CD14-positive monocyte (primary cell): Measurements from ENCODE around the gene DOCK10. TPM values are rescaled to one million over a fixed set of nuclear protein-coding genes. Genes with fewer than 3 reads are reported as not detected.
A peak's percentile ranks its signal among the peaks of the same experiment; 100 is the strongest.

Experiments used
- DNase-seq, 3 donors: peaks; one replicate each; pipeline ENCODE4 v3.0.0-alpha.2; 2011 to 2022
- H2AFZ ChIP-seq: 2 replicates; pipeline ENCODE4 v1.6.0; 2012; ENCODE audit warnings: mild to moderate bottlenecking, low read depth, low read length, inconsistent platforms; ENCODE audit not compliant: insufficient read depth, poor library complexity, severe bottlenecking
- H3K27ac ChIP-seq, 2 donors: 1 replicate in 1 of 2; 2 replicates in 1 of 2; pipeline ENCODE4 v1.5.1; 2012 to 2013; ENCODE audit warnings: low read length in 2 of 2, control low read depth in 1 of 2, inconsistent platforms in 1 of 2, low read depth in 1 of 2, mild to moderate bottlenecking in 1 of 2
- H3K27me3 ChIP-seq, 2 donors: one replicate each; pipeline versions ENCODE4 v1.6.0 to v1.6.1; 2011 to 2013; ENCODE audit warnings: low read length in 2 of 2; ENCODE audit not compliant: control insufficient read depth in 2 of 2, insufficient read depth in 2 of 2
- H3K36me3 ChIP-seq, 2 donors: replicated peaks in 1 of 2; 1 replicate in 1 of 2; 2 replicates in 1 of 2; pipeline versions ENCODE4 v1.5.1 to v1.6.1; 2012 to 2013; ENCODE audit warnings: low read length in 2 of 2, control low read depth in 1 of 2, inconsistent platforms in 1 of 2, mild to moderate bottlenecking in 1 of 2; ENCODE audit not compliant: insufficient read depth in 2 of 2, control insufficient read depth in 1 of 2
- H3K4me1 ChIP-seq, 2 donors: 1 replicate in 1 of 2; 2 replicates in 1 of 2; pipeline versions ENCODE4 v1.5.1 to v1.6.1; 2012 to 2013; ENCODE audit warnings: low read length in 2 of 2, control low read depth in 1 of 2, inconsistent platforms in 1 of 2, mild to moderate bottlenecking in 1 of 2, moderate library complexity in 1 of 2; ENCODE audit not compliant: insufficient read depth in 2 of 2, control insufficient read depth in 1 of 2
- H3K4me2 ChIP-seq: replicated peaks from 2 replicates; pipeline ENCODE3; 2012; ENCODE audit warnings: low read length, moderate library complexity, mild to moderate bottlenecking; ENCODE audit not compliant: poor library complexity, severe bottlenecking; ENCODE audit errors: extremely low read depth
- H3K4me3 ChIP-seq, 3 experiments: fragments of 200-600 bp in 1 of 3; sonication (generic) in 1 of 3; replicated peaks in 1 of 3; 1 replicate in 2 of 3; 2 replicates in 1 of 3; pipeline ENCODE4 v1.5.1; 2011 to 2013; ENCODE audit warnings: low read length in 3 of 3, mild to moderate bottlenecking in 3 of 3, control low read depth in 2 of 3, low read depth in 2 of 3, inconsistent platforms in 1 of 3, moderate library complexity in 1 of 3
- H3K79me2 ChIP-seq: 2 replicates; pipeline ENCODE4 v1.6.0; 2012; ENCODE audit warnings: mild to moderate bottlenecking, control low read depth, inconsistent platforms, low read length, moderate library complexity; ENCODE audit not compliant: insufficient read depth
- H3K9ac ChIP-seq: 2 replicates; pipeline ENCODE4 v1.6.0; 2017; ENCODE audit warnings: low read length, mild to moderate bottlenecking; ENCODE audit not compliant: insufficient read depth, poor library complexity, severe bottlenecking
- H3K9me3 ChIP-seq, 2 donors: replicated peaks in 1 of 2; 1 replicate in 1 of 2; 2 replicates in 1 of 2; pipeline versions ENCODE4 v1.5.1 to v1.6.1; 2012 to 2013; ENCODE audit warnings: low read length in 2 of 2, control low read depth in 1 of 2; ENCODE audit not compliant: control insufficient read depth in 1 of 2, insufficient read depth in 1 of 2
- H4K20me1 ChIP-seq: 2 replicates; pipeline ENCODE4 v1.6.0; 2012; ENCODE audit warnings: mild to moderate bottlenecking, low read length, control low read depth, moderate library complexity; ENCODE audit not compliant: insufficient read depth
- H3K27ac Mint-ChIP-seq, 7 donors: one replicate each; pipeline ENCODE4 v1.8.0; 2020; ENCODE audit warnings: mild to moderate bottlenecking in 7 of 7, mixed read lengths in 7 of 7, moderate library complexity in 6 of 7, inconsistent platforms in 2 of 7
- H3K27me3 Mint-ChIP-seq, 3 donors: one replicate each; pipeline ENCODE4 v1.8.0; 2021 to 2022; ENCODE audit warnings: low read depth in 3 of 3, mild to moderate bottlenecking in 3 of 3, mixed read lengths in 3 of 3, moderate library complexity in 3 of 3, inconsistent platforms in 1 of 3
- H3K36me3 Mint-ChIP-seq, 2 donors: one replicate each; pipeline ENCODE4 v1.8.0; 2020; ENCODE audit warnings: mixed read lengths in 2 of 2, inconsistent platforms in 1 of 2, mild to moderate bottlenecking in 1 of 2
- H3K4me1 Mint-ChIP-seq: one replicate; pipeline ENCODE4 v1.8.0; 2020; ENCODE audit warnings: mild to moderate bottlenecking, mixed read lengths
- H3K4me3 Mint-ChIP-seq, 2 donors: one replicate each; pipeline ENCODE4 v1.8.0; 2020; ENCODE audit warnings: mild to moderate bottlenecking in 2 of 2, mixed read lengths in 2 of 2, moderate library complexity in 1 of 2
- H3K9me3 Mint-ChIP-seq, 7 donors: one replicate each; pipeline ENCODE4 v1.8.0; 2020 to 2022; ENCODE audit warnings: mixed read lengths in 7 of 7, mild to moderate bottlenecking in 6 of 7, moderate library complexity in 6 of 7, inconsistent platforms in 2 of 7
- WGBS: methylation state at CpG from one replicate; pipeline ENCODE4 v1.1.5; 2013; ENCODE audit warnings: missing lambda C conversion rate; ENCODE audit not compliant: insufficient coverage; 5-methylcytosine and 5-hydroxymethylcytosine counted together
- intact Hi-C, 2 donors: fragments of 100-400 bp; cut with micrococcal nuclease; formaldehyde crosslinking; loops; one replicate each; pipeline versions ENCODE4 v1.15.0 to v1.15.1; 2023
- polyA plus RNA-seq, 3 donors: library from polyadenylated mRNA; depleted of rRNA in 1 of 3; unstranded in 2 of 3; stranded (reverse) in 1 of 3; fragments of 300-500 nt in 2 of 3; fragments of >200 nt in 1 of 3; fragmentation: Illumina TruSeq in 2 of 3; gene quantifications; 1 replicate in 2 of 3; 2 replicates in 1 of 3; pipeline ENCODE4 v1.2.3, GENCODE V29; 2012 to 2021
- TF ChIP-seq, protein P1 (sequence below): fragments of 200-600 bp; IDR thresholded peaks from one replicate; pipeline ENCODE4 v1.8.0; 2022; ENCODE audit warnings: antibody characterized with exemption, mild to moderate bottlenecking

DOCK10 gene
- polyA plus RNA-seq, 3 donors, result 9.5 to 30.9 (median 16.5) TPM

DNA sequence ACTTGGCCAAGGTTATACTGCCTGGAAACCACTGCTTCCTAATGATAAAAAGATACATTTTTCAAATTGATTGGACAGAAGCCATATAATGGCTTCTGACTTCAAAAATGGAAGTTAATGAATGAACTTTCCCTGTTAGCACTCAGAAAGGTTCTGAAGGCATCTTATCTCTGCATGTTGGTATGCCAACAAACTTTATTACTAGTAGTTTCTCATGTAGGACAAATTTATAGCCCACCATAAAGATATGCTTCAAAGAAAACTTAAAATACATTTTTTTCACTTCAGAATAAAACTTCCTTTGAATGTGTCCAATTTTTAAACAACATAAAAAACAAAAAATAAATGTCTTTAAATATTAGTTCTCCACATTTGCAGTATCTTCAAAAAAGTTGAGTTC, 10.0 kb downstream of the DOCK10 start:
- H3K4me2 ChIP-seq, result no peak overlapping the region
- Mint-ChIP-seq H3K4me1 (peaks cover 64% of the 10 kb centered on the region), H3K4me3 (no peak overlapping the region), H3K36me3 (peaks cover 4 to 10% of the 10 kb centered on the region in 2 donors), H3K27me3 (no peaks in the 10 kb centered on the region), H3K27ac (no peak overlapping the region), H3K9me3 (peaks cover 0 to 2% (median 0%) of the 10 kb centered on the region in 7 donors)
- no peaks in the 10 kb centered on the region for H3K36me3 ChIP-seq
- H3K27ac ChIP-seq, result no peak overlapping the region
- no peak overlapping the region for H3K9ac ChIP-seq
- H4K20me1 ChIP-seq, result peaks cover 73% of the 10 kb centered on the region
- H2AFZ ChIP-seq, result no peak overlapping the region
- H3K79me2 ChIP-seq, result peaks cover 94% of the 10 kb centered on the region
- intact Hi-C loops, result no loop called here
- TF ChIP-seq, protein P1, sequence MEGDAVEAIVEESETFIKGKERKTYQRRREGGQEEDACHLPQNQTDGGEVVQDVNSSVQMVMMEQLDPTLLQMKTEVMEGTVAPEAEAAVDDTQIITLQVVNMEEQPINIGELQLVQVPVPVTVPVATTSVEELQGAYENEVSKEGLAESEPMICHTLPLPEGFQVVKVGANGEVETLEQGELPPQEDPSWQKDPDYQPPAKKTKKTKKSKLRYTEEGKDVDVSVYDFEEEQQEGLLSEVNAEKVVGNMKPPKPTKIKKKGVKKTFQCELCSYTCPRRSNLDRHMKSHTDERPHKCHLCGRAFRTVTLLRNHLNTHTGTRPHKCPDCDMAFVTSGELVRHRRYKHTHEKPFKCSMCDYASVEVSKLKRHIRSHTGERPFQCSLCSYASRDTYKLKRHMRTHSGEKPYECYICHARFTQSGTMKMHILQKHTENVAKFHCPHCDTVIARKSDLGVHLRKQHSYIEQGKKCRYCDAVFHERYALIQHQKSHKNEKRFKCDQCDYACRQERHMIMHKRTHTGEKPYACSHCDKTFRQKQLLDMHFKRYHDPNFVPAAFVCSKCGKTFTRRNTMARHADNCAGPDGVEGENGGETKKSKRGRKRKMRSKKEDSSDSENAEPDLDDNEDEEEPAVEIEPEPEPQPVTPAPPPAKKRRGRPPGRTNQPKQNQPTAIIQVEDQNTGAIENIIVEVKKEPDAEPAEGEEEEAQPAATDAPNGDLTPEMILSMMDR, result no peak
- DNase-seq, result no peak
- H3K4me1 ChIP-seq, result peaks cover 39 to 48% of the 10 kb centered on the region in 2 donors
- H3K4me3 ChIP-seq, result no peak overlapping the region
- no peaks in the 10 kb centered on the region for H3K9me3 ChIP-seq
- H3K27me3 ChIP-seq, result no peaks in the 10 kb centered on the region

DNA sequence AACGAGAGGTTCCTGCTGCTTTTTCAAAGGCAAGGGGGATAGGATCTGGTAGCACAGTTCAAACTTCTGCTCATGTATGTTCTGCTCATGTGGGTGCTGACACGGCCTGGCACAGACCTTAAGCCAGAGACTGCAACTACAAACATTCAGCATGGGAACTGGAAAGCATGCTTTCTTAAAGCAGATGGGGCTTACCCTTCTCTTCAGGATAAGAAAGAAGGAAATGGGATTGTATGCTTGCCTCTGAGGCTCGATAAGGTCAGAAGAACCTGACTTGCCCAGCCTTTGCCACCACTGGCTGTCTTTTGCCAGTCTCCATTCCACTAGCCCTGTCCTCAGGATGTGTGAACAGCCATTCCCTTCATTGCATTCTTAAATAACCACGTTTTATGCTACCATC, 10.7 kb downstream of the DOCK10 start:
- Histone ChIP-seq H3K4me3 (no peak overlapping the region), H2AFZ (no peak overlapping the region), H3K27ac (no peak overlapping the region), H3K79me2 (peaks cover 88% of the 10 kb centered on the region), H3K27me3 (no peaks in the 10 kb centered on the region), H3K4me2 (no peak overlapping the region), H3K36me3 (no peaks in the 10 kb centered on the region), H3K4me1 (peaks cover 41 to 49% of the 10 kb centered on the region in 2 donors), H4K20me1 (peaks cover 73% of the 10 kb centered on the region), H3K9me3 (no peaks in the 10 kb centered on the region), H3K9ac (no peak overlapping the region)
- H3K4me1 Mint-ChIP-seq, result peaks cover 64% of the 10 kb centered on the region
- TF ChIP-seq, protein P1, result no peak
- no peak overlapping the region for H3K4me3 Mint-ChIP-seq
- WGBS, result 89% methylated on average over 1 of the region's 4 CpGs
- no peaks in the 10 kb centered on the region for H3K27me3 Mint-ChIP-seq
- peaks cover 0 to 2% (median 0%) of the 10 kb centered on the region in 7 donors for H3K9me3 Mint-ChIP-seq
- DNase-seq, result no peak
- peak overlapping the region in 1 of 7 donors; percentile 56 for H3K27ac Mint-ChIP-seq
- intact Hi-C loops, result no loop called here
- peaks cover 4 to 10% of the 10 kb centered on the region in 2 donors for H3K36me3 Mint-ChIP-seq
